Activated CD8-positive, alpha-beta memory T cell treated with anti-CD3 and anti-CD28 coated beads, Interleukin-2, amount 50 U/mL, for 24 hours (primary cell): ENCODE measurements around the gene NUSAP1.
"Not testable (repeated sequence)": the region's sequence is repeated elsewhere in the genome, so short reads cannot be mapped to it uniquely, and the experiment has no call there.

Experiments
- DNase-seq: peaks from one replicate; pipeline ENCODE4 v3.0.0-alpha.2; 2020; ENCODE audit errors: extremely low read depth

NUSAP1 gene

DNA sequence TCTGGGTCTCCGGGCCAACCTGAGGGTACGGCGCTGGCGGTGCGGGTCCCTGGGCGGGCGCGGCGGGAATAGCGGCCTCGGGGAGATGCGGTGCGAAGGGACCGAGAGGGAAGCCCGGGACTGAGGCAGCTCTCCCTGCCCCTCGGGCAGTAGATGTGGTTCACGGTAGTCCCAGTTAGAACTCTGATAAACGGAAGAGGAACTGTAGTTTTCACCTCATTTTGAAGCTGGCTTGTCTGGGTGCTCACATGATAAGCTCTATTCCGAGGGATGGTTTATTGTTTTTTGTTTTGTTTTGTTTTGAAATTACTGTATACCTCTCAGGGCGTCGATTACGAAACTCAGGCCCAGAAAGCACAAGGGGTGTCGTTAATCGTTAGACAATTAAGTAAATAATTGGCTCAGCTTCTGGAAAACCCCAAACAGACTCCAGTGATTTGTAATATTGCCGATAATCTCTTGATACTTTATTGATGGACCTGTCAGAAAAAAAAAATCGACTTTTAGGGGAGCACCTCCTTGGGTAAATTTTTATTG lies 413 bp downstream of the NUSAP1 start:
- no peak for DNase-seq

DNA sequence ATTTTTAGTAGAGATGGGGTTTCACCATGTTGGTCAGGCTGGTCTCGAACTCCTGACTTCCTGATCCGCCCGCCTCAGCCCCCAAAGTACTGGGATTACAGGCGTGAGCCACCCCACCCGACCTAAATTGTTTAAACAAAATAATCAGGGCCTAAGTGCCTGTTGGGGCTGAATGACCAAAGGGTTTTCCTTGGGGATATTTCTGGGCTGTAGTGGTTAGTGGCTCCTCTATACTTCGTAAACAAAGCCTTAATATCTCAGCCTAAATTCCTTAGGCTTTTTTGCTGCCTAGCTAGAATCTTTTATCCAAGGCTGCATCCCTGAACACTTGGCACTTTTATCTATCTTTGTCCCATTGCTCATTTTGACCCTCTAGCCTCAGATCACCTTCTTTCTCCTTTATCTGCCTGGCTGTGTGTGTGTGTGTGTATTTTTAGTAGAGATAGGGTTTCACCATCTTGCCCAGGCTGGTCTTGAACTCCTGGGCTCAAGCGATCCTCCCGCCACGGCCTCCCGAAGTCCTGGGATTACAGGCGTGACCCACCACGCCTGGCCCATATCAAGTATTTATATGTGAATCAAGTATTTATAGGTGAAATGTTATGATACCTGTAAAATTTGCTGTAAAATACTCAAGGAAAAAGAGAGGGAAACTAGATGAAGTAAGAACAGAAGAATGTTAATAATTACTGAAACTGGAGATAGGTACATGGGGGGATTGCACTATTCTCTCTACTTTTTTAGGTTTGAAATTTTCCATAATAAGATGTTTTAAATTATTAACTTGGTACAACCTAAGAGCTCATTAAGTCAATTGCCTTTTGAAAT lies 1.8 kb downstream of the NUSAP1 start:
- no peak for DNase-seq

DNA sequence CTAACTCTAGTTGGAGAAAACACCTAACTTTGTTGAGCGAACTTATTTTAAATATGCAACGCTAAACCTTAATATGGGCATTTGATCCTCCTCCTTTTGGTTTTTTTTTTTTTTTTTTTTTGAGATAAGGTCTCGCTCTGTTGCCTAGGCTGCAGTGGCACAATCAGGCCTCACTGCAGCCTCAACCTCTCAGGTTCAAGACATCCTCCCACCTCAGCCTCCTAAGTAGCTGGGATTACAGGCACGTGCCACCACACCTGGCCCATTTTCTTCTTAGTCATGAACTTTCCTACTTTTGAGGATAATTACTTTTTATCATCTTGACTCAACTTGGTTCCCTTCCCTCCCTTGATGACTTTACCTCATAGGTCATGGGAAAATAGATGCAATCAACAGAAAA lies 3.9 kb downstream of the NUSAP1 start:
- no peak for DNase-seq

DNA sequence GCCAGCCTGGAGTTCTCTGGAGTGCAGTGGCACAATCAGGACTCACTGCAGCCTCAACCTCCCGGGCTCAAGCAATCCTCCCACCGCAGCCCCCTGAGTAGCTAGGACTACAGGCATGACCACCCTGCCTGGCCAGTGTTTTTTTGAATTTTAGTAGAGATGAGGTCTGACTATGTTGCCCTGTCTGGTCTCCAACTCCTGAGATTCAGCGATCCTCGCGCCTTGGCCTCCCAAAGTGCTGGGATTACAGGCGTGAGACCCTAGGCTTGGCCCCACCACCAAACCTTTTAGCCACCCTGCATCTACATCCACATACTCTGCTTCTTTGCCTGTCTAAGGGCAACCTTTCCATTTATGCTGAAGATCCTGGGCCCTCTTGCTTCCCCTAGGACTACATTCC lies 4.4 kb downstream of the NUSAP1 start:
- no peak for DNase-seq

DNA sequence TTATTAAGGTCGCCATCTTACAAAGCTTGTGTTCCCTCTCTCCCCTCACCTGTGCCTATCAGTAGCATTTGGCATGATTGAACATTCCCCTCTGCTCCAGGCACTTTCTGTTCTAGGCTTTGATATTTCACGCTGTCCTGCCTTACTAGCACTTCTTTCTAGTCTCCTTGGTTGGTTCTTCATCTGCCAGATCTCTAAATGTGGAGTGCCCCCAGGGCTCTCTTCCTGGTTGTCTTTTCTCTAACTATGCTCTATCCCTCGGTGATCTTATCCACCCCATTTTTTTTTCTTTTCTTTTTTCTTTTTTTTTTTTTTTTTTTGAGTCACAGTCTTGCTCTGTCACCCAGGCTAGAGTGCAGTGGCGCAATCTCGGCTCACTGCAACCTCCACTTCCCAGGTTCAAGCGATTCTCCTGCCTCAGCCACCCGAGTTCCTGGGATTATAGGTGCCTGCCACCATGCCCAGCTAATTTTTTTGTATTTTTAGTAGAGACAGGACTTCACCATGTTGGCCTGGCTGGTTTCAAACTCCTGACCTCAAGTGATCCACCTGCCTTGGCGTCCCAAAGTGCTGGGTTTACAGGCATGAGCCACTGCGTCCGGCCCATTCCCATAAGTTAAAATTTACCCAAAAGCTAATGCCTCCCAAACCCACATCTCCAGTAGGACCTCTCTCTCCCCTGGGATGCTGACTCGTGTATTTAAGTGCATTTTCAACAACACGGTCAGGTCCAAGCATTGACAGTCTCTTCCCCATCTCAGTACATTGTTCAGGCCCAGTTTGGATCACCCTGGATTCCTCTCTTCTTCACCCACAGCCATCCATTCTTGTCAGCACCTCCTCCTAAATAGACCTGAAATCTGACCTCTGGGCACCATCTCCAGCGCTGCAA lies 5.2 kb downstream of the NUSAP1 start:
- DNase-seq = no peak

DNA sequence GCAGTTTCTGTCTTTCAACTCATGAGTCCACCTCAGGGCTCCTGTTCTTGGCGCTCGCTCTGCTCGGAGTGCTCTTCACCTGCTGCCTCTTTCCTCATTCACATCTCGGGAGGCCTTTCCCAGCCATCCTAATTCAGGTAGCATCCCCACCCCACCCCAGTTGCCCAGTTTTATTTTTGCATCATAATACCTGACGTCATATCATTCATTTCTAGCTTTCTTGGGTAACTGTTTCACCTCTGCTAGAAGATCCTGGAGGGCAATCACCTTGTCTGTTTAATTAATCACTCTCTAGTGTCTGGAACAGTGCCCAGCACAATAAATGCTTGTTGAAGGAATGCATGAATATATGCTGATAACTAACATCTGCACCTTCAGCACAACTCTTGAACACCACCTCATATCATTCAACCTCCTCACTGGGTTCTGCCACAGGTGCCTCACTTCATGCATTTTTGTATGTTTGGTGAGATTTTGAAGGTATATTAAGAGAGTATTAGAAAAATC lies 7.6 kb downstream of the NUSAP1 start:
- DNase-seq = no peak

DNA sequence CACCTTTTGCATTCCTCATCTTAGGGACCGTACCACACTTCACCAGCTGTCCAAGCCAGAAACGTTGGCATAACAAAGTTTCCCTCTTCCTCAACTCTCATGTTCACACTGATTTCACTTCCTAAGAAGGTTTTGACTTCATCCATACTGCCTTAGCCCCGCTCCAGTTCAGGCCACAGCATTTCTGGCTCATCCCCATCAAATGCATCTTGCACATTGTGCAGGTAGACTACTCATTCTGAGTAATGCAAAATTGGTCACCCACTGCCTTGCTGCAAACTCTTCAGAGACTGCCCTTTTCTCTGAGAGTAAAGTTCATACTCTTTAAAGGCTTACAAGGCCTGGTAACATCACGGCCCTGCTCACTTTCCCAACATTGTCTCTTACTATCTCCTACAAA lies 8.8 kb downstream of the NUSAP1 start:
- DNase-seq = no peak

DNA sequence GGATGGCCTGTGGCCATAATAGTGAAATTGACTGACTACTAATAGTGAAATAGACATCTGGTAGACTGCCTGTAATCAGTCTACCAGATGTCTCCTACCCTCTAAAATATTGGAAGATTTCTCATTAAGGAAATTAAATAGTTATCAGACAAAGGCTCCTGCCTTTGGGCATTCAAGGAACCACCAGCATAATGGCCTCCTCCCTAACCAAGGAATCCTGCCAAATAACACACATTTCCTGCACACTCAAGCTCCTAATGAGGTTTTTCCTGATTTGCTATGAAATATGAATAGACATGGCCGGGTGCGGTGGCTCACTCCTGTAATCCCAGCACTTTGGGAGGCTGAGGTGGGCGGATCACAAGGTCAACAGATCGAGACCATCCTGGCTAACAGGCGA lies 14.6 kb downstream of the NUSAP1 start:
- DNase-seq = no peak

DNA sequence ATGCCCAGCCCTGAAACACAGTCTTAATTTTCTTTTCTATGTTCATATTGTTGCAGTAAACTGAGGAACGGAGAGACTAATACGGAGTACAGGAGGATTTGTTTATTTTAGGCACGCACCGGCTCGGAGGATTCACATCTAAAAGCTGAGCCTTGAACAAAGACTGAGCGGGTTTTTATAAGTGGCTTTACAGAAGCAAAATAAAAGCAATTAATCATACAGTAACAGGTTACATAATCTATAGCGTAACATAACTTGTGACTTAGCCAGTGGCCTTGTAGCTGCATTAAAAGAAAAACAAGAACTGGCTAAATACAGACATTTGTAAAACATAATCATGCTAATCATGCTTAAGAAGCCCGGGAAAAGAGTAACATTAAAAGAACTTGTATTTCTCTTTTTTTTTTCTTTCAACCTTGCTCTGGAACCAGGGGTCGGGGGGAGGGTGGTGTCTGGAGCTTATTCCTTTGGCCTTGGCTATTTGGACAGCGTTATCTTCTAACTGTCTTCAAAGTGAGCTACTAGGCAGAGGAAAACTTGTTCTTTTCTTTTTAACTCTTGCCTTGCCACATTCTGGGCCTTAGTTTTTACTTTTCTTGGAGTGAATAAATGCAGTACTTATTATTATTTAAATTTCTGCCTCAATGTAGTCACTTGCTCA lies 17.5 kb downstream of the NUSAP1 start:
- no peak for DNase-seq

DNA sequence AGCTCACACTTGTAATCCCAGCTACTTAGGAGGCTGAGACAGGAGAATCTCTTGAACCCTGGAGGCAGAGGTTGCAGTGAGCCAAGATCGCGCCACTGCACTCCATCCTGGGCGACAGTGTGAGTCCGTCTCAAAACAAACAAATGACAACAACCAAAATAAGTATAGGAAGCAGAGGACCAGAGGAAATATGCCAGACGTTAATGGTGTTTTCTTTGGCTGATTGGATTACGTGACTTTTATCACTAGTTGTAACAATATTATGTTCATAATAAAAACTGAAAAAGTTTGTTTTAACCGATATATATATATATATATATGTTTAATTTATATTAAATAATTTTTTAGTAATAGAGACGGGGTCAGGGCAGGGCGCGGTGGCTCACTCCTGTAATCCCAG lies 21.7 kb downstream of the NUSAP1 start:
- DNase-seq = no peak

DNA sequence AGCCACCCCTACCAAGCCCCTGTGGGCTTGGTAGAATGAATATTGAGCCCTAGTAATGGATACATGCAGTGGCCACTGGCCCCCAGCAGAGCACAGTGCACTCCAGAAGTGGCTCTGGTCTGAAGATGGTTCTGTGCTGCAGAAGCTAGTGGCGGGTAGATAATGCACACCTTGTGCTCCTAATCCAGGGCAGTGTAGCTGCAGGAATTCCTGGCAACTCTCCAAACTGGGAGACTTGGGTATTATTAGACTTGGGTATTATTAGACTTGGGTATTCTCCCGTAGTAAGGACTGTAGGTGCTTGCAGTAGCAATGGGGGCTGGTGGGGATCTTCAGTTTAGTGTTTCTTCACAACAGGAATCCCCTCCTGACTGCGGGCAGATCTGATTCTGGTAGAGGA lies 34.7 kb downstream of the NUSAP1 start:
- DNase-seq = no peak

DNA sequence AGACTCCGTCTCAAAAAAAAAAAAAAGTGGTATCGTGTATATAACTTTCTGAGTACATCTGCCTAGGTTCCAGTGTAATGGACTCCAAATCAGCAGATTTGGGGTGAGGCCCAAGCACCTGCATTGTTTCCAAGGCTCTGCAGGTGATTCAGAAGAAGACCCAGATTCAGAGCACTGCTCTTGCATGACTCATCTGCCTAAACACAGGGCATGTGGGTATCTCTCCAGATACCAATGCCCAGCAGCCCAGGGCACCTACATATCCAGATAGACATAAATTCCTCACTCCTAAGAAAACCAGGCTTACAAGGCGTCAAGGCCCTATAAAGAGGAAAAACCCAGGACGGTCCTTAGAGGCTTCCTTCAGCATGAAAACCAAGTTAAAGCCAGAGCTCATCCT lies 45.3 kb downstream of the NUSAP1 start:
- no peak for DNase-seq

DNA sequence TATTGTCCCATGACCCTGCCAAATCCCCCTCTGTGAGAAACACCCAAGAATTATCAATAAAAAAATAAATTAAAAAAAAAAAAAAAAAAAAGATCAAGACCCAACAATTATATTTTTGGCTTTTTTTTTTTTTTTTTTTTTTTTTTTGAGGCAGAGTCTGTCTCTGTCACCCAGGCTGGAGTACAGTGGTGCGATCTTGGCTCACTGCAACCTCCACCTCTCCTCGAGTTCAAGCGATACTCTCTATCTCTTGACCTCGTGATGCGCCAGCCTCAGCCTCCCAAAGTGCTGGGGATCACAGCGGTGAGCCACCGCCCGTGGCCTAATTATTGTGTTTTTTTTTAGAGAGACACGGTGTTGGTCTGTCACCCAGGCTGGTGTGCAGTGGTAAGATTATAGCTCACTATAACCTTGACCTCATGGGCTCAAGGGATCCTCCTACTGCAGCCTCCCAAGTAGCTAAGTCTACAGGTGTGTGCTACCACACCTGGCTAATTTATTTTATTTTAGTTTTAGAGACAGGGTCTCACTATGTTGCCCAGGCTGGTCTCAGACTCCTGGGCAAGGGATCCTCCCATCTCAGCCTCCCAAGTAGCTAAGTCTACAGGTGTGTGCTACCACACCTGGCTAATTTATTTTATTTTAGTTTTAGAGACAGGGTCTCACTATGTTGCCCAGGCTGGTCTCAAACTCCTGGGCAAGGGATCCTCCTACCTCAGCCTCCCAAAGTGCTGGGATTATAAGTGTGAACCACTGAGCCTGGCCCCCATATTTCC lies 51.5 kb downstream of the NUSAP1 start:
- DNase-seq = not testable (repeated sequence)

DNA sequence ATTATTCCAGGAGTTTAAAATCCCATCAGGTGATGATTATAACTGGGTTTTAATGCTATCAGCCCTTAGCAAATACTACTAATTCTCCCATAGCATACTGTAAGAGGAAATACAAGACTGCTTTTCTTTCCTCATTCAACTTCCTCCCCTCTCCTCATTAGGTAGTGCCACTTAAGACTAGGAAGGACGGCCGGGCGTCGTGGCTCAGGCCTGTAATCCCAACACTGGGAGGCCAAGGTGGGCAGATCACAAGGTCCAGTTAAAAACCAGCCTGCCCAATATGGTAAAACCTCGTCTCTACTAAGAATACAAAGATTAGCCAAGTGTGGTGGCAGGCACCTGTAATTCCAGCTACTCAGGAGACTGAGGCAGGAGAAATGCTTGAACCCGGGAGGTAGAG lies 55.0 kb downstream of the NUSAP1 start:
- DNase-seq = no peak

DNA sequence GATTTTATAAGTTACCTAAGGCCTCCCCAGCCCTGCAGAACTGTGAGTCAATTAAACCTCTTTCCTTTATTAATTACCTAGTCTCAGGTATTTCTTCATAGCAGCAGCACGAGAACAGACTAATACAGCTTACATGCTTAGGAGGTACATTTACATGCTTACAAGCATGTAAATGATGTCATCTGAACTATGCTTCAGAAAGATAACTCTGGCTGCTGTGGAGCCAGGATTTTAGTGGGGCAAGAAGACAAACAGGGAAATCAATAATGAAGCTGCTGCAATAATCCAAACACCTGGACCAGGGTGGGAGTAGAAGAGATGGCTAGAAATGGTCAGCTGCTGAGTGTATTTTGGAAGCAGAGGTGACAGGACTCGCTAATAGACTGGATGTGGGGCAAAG lies 60.0 kb downstream of the NUSAP1 start:
- no peak for DNase-seq

DNA sequence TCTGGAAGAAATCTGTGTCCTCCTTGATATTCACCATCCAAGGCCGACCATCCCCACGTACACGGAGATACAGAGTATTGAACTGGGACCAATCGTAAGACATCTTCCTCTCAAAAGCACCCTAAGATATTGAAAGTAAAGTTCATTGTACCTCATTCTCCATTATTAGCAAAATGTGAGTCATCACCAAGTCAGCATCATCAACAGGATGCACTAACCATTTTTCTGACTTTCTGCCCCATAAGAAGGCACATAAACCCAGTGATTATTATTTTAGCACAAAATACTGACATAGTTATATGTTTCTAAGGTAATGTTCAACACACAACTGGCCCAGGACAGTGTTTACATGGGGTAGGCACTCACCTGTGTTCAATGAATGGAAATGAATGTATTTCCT lies 62.2 kb downstream of the NUSAP1 start:
- DNase-seq = no peak

DNA sequence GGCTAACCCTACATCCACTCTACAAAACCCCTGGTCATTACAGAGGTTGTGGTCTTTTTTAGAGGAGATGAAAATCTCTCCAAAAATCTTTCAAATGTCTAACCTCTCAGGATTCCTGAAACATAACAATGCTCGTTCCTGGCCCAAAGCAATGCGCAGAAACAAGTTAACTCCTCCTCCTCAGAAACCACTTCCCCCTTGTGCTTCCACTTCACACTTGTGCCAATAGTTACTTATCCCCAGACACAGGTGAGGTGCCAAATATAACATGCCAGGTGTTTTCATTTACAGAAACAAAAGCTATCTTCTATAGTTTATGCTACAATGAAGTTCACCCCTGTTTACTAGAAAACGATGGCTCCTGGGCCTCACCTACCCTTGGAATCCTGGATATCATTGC lies 63.4 kb downstream of the NUSAP1 start:
- no peak for DNase-seq

DNA sequence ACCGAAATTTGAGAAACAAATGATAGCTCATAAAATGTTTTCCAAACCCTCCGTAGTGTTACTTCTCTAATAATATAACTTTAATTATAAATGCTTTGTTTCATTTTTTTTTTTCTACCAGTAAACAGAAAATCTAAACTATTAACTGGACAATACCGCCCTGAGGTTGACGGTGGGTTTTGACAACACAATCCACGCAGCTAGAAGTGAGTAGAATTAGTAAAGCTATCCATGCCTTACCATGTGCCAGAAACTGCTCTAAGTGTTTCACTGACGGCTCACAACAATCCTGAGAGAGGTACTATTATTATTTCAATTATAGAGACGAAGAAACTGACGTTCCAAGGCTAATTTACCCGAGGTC lies 69.2 kb downstream of the NUSAP1 start:
- no peak for DNase-seq

DNA sequence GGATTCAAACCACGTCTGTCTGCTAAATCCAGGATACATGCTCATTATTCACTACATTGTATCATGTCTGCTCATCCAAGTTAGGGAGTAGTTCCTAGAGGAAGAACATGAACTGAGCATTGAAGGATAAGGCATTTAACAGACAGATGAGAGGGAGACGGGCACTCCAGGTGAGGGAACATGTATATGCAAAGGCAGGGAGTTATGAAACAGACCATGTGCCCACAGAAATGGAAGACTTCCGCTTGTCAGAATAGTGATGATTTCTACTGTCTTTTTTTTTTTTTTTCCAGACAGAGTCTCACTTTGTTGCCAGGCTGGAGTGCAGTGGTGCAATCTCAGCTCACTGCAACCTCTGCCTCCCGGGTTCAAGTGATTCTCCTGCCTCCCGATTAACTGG lies 74.7 kb downstream of the NUSAP1 start:
- no peak for DNase-seq

DNA sequence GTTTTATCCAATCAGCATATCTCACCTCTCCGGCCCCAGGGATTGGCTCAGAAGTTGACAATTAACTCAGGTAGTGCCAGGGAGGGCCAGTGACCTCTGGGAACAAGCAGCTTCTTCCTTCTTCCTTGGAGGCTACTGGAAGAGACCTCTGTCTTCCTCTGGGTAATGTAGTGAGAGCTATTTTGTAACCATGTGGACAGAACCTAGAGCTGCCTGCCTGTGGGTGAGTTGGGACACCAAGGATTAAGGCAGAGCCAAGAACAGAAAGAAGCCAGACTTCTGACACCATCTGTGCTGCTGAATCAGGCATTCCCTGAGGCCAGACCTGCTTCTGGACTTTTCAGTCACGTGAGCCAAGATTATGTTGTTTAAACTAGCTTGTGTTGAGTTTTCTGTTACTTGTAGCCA lies 75.6 kb downstream of the NUSAP1 start:
- DNase-seq = no peak

DNA sequence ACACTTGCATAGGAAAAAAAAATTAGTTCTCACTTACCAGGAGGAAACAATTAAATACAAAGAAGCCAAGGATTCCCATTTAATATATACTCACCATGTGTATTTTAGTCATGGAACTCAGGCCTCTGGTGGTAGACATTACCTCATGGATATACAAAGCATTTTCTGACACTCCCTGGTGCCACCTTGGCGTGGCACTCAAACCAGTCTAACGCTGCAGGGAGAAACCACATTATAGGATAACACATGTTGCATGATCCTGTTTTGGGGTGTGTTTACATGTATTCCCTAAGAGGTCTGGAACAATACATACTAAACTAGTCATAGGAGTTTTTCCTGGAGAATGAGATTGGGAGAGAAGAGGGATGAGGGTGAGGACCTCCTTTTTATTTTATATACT lies 78.3 kb downstream of the NUSAP1 start:
- DNase-seq = no peak
